Activated T-cell treated with anti-CD3 and anti-CD28 coated beads for 24 hours (primary cell): Measurements from ENCODE around the gene GSTK1.
"Not testable (repeated sequence)": the region's sequence is repeated elsewhere in the genome, so short reads cannot be mapped to it uniquely, and the experiment has no call there.

Experiments used
- DNase-seq: peaks from one replicate; pipeline ENCODE4 v3.0.0-alpha.2; 2020; ENCODE audit warnings: low read depth

Gene GSTK1

DNA sequence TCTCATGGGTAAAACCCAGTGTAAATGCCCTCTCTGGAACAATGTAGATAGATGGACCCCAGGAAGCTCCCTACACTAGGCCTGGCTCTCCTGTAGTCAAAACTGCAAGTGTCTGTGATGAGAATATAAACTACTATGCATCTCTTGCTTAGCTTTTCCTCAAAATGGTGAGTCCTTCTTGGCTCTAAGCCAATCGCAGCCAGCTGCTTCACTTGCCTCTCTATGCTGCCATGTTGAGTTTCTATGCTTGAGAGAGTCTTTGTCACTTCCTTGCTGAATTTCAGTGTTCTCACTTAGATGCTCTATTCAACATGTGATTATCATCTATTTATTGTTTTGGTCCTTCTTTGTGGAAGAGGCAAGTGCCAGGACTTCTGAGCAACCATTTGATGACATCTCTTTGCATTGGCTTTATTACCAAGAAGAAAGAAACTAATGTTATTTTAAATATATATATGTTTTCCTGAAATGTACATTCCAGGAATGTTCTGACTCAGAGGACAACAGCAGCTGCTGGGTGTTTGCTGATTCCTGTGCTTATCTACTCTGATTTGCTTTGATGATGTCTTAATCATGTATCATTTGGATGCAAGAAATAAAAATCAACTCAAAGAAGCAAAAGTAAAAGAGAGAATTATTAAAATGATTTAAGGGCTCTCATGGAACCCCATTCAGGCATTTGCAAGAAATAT, 24.8 kb upstream of the GSTK1 start:
- DNase-seq: no peak

DNA sequence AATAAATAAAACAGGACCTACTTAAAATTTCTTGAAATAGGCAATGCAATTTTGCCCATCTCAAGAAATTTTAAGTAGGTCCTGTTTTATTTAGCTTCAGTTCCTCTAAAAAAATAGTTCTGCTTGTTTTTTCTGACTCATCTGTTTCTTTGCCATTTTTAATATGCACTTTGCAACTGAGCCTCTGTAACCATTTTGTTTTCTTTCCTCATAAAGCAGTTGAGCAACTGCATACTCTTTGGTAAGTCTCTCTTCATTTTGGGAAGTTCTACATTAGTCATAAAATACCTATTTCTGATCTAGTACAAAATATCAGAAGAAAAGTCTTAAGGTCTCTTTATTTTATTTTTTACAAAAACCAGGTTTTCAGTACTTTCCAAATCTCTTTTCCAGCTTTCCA, 23.4 kb upstream of the GSTK1 start:
- DNase-seq: no peak

DNA sequence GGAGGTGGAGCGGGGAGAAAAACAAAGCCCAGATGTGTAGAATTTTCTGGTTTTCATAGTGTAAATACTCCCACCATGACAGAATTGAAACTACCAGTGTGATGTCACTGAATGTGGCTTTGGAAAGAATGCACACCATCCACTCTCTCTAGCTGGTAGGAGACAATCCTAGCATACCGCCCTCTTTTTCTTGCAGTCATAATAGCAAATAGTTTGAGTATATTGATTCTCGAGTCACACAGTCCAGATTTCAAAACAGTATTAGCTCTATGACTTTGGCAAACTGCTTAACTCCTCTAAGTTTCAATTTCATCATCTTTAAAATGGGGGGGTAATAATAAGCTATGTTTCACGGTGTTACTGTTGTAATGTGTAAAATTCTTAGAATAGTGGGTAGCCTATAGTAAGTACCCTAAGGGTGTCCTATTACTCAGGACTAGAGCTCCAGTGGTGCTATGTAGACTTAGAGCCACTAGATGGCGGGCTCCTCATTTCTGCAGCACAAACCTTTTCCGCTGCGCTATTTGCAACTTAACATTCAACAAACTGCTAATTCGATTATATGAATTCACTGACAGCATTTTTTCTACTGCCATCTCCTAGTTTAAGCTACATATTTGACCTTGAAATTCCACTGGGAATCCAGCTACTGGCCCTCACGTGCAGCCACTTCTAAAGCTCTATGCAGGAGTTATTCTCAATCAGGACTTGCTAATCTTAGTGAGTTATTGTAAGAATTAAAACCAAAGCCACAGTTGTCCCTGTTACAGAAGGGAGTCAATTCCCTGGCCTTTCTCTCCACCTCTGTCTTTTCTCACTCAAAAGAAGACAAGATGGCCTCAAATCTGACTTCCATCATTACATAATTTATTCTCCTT, 22.7 kb upstream of the GSTK1 start:
- DNase-seq: peak; percentile 64

DNA sequence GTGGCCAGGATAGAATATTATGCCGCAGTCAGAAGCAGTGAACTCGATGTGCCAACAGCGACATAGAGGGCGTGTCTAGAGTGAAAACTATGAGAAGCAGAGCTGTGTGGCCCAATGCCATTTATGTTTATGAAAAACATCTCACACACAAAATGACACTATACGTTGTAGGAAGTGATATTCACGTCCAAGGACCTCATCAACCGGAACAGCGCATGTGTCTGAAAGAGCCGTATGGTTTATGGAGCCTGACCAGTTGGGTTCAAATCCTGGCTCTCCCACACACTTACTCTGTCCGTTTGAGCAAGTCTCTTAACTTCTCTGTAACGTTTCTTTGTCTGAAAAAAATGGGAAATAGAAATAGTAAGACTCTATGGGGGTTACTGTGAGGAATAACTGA, 20.9 kb upstream of the GSTK1 start:
- DNase-seq: no peak

DNA sequence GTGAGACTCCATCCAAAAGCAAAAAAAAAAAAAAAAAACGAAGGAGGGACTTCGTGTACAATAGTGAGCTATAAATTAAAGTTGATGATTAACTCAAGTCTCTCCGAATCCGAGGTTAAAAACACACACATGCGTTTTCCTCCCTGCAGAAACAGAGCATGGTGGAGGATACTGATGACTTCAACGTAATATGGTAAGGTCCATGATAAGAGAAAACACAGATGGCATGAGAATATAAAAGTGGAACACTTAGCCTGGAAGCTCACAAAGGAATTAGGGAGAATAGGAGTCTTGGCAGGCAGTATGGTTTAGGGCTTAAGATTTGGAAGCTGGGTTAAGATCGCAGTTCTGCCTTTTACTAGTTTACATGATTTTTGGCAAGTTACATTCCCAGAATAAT, 20.1 kb upstream of the GSTK1 start:
- no peak for DNase-seq

DNA sequence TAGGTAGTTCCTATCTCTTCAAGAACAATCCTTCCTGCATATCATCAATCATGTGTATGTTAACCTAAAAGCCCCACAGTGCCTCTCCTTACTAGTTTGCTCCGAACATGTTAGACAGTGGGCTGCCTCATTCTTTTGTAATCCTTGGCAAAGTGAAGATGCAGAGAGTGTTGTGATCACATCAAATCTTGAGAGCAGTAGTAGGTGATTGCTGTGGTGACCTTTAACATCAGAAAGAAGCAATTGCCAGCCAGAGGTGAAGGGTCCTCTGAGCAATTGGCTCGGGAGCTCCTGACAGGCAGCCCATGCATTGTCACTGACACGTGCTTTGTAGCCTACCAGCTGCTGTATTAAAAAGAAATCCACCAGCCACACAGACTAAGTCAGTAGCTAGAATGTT, 19.6 kb upstream of the GSTK1 start:
- no peak for DNase-seq

DNA sequence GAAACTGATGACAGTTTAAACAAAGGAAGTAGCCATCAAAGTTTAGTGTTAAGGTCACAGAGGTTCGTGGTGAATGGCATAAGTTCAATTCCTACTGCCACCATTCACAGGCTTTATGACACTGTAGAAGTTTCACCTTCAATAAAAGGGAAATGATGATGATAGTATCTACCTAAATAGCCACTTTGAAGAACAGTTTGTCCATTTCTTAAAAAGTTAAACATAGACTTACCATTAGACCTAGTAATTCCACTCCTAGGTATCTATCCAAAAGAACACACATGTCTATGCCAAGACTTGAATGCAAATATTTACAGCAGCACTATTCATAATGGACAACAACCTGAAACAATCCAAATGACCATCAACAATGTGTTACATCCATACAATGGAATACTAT, 18.9 kb upstream of the GSTK1 start:
- DNase-seq: no peak

DNA sequence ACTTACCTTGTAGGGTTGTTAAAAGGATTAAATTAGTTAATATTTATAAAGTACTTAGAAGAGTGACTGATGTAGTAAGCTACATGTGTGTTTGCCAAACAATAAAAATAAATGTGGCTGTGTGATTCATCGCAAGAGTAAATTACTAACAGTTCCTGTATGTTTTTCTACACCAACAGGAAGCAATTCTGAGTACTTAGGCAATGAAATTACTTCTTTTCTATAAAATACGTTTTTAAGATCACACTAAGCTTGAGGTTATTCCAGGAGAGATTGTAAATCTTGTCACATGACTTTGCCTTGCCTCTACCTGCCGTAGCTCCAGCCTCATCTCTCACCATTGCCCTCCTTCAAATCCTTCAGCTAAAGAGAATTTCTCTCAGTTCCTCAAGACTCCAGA, 18.1 kb upstream of the GSTK1 start:
- DNase-seq: no peak

DNA sequence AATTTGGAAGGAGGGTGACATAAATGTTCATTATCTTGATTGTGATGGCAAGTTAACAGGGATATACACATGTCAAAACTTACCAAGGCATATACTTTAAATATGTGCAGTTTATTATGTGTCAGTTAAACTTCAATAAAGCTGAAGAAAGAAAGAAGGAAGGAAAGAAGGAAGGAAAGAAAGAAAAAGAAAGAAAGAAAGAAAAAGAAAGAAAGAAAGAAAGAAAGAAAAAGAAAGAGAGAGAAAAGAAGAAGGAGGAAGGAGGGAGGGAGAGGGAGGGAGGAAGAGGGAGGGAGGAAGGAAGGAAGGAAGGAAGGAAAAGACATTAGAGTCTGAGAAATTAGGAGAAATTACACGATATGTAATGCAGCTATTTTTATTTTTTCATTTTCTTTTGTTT, 15.9 kb upstream of the GSTK1 start:
- no peak for DNase-seq

DNA sequence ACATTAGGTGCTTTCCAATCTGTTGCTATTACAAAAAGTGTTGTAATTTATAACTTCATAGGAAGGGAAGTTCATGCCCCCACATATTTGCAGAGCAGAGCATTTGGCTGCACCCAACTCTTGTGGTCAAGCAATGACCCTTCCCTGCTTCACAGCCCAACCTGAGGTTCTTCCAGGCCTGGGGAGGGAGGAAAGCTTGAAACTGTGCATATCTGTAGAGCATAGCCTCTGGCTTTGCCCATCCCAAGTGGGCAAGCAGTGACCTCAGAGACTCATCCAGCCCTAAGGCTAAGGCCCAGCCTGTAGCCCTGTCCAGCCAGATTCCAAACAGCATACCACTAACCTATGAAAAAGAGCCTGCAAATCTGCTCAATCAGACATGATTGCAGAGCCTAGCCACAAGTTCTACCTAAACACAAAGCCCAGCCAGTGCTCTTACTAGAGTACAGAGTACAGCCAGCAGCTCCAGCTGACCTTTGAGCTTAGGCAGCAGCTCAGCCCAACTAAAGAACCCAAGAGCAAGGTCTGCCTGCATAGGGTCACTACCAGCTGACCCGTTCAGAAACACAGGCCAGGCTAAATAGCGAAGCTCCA, 14.4 kb upstream of the GSTK1 start:
- DNase-seq: no peak

DNA sequence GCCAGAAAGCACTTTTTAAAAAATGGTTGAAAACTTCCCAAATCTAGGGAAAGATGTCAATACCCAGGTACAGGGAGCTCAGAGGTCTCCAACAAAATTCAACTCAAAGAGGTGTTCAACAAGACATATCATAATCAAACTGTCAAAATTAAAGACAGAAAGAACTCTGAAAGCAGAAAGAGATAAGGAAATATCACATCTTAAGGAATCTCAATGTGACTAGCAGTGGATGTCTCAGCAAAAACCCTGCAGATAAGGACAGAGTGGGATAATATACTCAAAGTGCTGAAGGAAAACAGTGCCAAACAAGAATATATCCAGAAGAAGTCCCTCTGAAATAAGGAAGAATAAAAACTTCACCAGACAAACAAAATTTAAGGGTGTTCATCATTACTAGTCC, 13.0 kb upstream of the GSTK1 start:
- DNase-seq: no peak

DNA sequence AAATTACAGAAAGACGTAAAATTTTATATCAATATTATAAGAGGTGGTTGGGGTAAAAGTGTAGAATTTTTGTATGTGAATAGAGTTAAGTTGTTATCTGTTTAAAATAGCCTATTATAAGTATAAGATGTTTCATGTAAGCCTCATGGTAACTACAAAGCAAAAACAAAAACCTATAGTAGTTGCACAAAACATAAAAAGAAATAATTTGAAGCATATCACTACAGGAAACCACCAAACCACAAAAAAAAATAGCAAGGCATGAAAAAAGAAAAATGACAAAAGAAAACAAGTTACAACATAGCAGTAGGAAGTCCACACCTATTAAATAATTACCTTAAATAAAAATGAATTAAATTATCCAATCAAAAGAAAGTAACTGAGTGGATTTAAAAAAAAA, 12.4 kb upstream of the GSTK1 start:
- no peak for DNase-seq

DNA sequence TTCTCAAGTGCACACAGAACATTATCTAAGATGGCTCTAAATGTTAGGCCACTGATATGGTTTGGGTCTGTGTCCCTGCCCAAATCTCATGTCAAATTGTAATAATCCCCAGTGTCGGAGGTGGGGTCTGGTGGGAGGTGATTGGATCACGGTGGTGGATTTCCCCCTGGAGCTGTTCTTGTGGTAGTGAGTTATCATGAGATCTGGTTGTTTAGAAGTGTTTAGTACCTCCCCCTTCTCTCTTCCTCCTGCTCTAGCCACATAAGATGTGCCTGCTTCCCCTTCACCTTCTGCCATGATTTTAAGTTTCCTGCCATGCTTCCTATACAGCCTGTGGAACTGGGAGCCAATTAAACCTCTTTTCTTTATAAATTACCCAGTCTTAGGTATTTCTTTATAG, 11.2 kb upstream of the GSTK1 start:
- no peak for DNase-seq

DNA sequence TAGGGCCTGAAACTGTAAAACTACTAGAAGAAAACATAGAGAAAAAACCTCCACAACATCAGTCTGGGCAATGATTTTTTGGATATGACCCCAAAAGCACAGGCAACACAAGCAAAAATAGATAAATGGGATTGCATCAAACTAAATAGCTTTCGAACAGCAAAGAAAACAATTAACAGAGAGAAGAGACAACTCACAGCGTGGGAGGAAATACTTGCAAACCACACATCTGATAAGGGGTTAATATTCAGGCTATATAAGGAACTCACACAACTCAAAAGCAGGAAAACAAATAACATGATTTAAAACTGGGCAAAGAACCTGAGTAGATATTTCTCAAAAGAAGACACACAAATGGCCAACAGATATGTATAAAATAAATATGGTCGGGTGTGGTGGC, 7.7 kb upstream of the GSTK1 start:
- no peak for DNase-seq

DNA sequence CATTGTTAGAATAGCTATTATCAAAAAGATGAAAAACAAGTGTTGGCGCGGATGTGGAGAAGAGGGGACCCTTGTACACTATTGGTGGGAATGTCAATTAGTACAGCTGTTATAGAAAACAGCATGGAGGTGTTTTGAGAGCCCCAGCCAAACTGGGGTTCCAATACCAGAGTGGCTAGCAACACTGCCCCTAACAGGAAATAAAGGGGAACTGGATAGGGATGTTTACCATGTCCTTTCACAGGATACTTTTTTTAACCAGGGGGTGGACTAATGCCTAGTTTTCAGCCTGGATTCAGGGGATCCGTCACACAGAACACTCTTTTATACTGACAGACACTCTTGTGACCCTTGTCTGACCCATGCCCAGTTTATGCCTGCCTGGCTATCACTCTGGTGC, 6.9 kb upstream of the GSTK1 start:
- no peak for DNase-seq

DNA sequence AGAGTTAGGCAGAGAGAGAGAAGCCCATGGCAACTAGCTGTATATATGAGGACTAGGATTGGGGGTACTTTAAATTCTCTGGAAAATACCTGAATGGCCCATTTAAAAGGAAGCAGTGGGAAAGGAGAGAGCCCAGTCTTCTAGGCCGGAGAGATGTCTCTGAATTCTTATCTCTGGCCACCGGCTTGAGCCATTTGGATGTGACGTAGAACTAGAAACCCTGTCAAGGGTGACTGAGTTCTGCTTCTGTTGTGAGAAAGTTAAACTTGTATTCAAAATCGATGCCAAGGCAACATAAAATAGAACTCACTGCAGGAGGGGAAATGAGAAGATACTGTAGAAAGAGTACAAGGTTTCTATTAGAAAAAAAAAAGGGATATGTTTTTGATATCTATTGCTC, 6.3 kb upstream of the GSTK1 start:
- no peak for DNase-seq

DNA sequence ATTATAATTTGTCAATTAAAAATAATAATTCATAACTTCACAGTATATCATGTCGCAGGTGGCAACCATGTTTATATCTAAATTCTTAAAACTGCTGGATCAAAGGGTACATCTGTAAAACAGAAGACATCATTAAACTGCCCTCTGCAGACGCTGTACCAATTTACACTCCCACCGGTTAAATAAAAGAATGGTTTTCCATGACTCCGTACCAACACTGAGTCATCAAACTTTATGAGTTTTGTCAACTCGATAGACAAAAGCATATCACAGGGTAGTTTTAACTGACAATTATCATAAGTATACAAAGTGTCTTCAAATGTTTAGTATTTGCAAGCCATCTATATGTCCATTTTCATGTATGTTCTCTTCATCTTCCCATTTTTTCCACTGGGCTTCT, 5.7 kb upstream of the GSTK1 start:
- DNase-seq: no peak

DNA sequence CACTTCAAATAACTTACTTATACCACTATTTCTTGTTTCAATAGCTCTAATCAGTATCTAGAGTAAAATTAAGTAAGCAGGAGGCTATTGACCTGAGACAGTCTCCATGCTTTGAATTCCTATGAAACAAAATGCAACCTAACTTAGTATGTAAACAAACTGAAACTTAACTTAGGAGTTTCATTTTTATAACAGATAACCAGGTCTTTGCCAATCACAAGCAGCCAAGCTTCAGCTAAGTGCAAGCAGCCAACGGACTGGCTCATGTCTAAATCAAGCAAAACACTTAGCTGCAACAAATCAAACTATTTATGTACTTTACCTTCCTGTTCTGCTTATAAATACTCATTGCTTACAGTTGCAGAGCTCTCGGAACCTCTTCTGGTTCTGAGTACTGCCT, 4.4 kb upstream of the GSTK1 start:
- no peak for DNase-seq

DNA sequence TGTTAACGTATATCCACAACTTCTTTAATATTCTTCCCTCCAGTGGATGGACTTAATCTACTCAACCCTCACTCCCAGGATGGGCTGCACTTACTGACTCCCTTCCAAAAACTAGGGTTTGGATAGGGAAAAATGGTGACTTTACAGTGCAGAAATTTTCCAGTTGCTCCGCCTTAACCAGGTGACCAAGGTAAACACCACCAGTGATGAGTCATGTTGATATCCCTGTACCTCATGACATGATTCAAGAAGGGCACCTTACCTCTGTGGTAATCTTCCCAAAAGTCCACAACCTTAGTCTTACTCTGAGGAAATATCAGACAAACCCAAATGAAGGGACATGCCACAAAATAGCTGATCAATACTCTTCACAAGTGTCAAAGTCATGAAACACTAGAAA, 3.5 kb upstream of the GSTK1 start:
- no peak for DNase-seq

DNA sequence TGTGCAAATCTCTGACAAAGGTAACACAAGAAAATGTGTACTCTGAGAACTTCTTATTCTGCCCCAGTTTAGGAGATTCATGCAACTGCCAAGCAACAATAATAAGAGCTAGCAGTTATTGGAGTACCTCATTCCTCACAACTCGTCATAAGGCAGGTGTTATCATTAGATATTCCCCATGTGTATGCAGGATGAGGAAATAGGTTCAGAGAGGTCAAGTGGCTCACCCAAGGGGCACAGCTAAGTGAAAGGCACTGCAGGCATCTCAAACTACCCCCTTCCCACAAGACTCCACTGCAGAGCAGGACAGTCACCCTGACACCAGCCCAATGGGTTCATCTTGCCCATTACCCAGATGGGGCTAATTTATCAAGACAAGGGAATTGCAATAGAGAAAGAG, 1.3 kb upstream of the GSTK1 start:
- DNase-seq: no peak

DNA sequence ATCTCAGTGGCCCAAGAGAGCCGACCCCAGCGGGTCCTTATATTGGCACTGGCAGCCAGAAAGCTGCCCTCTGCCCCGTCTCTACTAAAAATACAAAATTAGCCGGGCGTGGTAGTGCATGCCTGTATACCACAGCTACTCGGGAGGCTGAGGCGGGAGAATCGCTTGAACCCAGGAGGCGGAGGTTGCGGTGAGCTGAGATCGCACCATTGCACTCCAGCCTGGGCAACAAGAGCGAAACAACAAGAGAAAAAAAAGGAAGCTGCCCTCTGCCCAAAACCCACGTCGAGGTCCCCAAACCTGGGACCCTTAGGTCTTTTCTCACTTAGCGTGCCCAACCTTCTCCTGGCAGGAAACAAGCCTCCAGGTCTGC, 941 bp downstream of the GSTK1 start:
- not testable (repeated sequence) for DNase-seq

DNA sequence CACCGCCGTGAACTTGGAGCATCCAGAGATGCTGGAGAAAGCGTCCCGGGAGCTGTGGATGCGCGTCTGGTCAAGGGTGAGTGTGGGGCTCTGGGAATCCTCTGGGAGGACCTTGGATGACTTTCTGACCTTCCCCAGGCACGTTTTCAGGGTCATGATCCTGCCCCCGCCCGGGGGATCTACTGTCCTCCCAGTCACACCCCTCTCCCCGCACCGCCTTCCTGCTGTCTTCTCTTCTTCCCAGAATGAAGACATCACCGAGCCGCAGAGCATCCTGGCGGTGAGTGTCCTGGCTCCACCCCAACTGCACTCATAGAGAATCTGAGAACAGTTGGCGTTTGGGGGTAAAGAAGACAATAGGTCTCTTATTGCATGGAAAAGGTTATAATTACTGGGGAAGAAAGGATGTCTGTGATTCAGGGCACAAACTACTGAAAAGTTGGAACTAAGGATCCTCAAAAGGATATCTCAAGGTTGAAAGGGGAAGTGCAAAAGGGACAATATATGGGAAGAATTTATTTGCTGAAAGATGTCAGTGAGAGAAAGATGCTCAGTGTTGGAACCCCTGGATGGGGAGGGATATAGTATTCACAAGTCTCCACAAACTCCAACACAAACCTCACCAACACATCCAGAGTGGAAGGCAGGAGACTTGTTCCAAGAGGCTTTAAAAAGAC, 1.9 kb downstream of the GSTK1 start:
- DNase-seq: no peak

DNA sequence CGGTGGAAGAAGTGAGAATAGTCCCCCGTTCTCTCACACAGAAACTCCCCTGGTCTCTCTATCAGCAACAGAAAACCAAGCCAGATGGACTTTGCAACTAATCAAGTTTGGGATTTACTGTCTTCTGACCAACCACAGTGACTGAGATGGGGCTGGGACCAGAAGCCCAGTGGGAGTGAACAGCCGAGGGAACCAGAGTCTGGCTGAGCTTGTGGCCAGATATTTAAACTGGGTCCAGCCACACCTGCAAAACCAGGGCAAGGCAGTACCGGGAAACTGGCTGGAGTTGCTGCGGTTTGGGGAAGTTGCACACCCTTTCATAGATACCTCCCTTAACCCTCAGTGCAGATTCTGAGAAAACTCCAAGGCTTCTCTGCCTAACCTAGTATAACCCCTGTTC, 6.0 kb downstream of the GSTK1 start:
- DNase-seq: no peak
